Spleen (tissue), 11 donors: ENCODE measurements around the gene CD9. TPM values are rescaled to one million over a fixed set of nuclear protein-coding genes. Genes with fewer than 3 reads are reported as not detected.

Experiments used
- DNase-seq: peaks from one replicate; pipeline ENCODE4 v3.0.0-alpha.2; 2020
- H3K27ac ChIP-seq, 8 donors: fragments of 200-600 bp; sonication (generic) in 7 of 8; 1 replicate in 4 of 8; 2 replicates in 4 of 8; pipeline versions ENCODE4 v1.5.0 to v1.8.0; 2016 to 2021; ENCODE audit warnings: inconsistent platforms in 4 of 8, mild to moderate bottlenecking in 4 of 8, moderate library complexity in 1 of 8
- H3K27me3 ChIP-seq, 7 donors: fragments of 200-600 bp; sonication (generic) in 6 of 7; replicated peaks in 1 of 7; 1 replicate in 4 of 7; 2 replicates in 3 of 7; pipeline versions ENCODE4 v1.5.0 to v1.8.0; 2016 to 2021; ENCODE audit warnings: inconsistent platforms in 3 of 7, mild to moderate bottlenecking in 1 of 7
- H3K36me3 ChIP-seq, 6 donors: fragments of 200-600 bp; sonication (generic) in 5 of 6; 1 replicate in 4 of 6; 2 replicates in 2 of 6; pipeline versions ENCODE4 v1.5.0 to v1.8.0; 2016 to 2021; ENCODE audit warnings: inconsistent platforms in 2 of 6
- H3K4me1 ChIP-seq, 6 donors: fragments of 200-600 bp; sonication (generic) in 5 of 6; 1 replicate in 3 of 6; 2 replicates in 3 of 6; pipeline versions ENCODE4 v1.5.0 to v1.8.0; 2016 to 2021; ENCODE audit warnings: inconsistent platforms in 3 of 6
- H3K4me3 ChIP-seq, 8 donors: fragments of 200-600 bp; sonication (generic) in 7 of 8; 1 replicate in 4 of 8; 2 replicates in 4 of 8; pipeline versions ENCODE4 v1.5.0 to v1.8.0; 2016 to 2021; ENCODE audit warnings: inconsistent platforms in 4 of 8, mild to moderate bottlenecking in 4 of 8, moderate library complexity in 2 of 8
- H3K9me3 ChIP-seq, 8 donors: fragments of 200-600 bp; sonication (generic) in 7 of 8; 1 replicate in 4 of 8; 2 replicates in 4 of 8; pipeline versions ENCODE4 v1.5.0 to v1.8.0; 2016 to 2021; ENCODE audit warnings: inconsistent platforms in 4 of 8
- POLR2A ChIP-seq, 3 donors: fragments of 450-650 bp; IDR thresholded peaks; one replicate each; pipeline ENCODE4 v1.5.1; 2017; ENCODE audit warnings: antibody characterized with exemption in 3 of 3, mild to moderate bottlenecking in 1 of 3
- POLR2AphosphoS5 ChIP-seq, 3 donors: sonication (generic); formaldehyde crosslinking; IDR thresholded peaks; one replicate each; pipeline ENCODE4 v1.5.1; 2017; ENCODE audit warnings: antibody characterized with exemption in 3 of 3
- WGBS, 5 donors: extraction: QIAGEN DNeasy Blood & Tissue Kit in 3 of 5; methylation state at CpG; one replicate each; pipeline versions ENCODE4 v1.1.5 to v1.1.7; 2013 to 2018; 5-methylcytosine and 5-hydroxymethylcytosine counted together
- intact Hi-C: fragments of 100-400 bp; cut with DNase I; formaldehyde crosslinking; loops from one replicate; pipeline ENCODE4 v1.15.0; 2023; ENCODE audit warnings: low total_unique reads
- polyA plus RNA-seq, 3 donors: library from polyadenylated mRNA; stranded (reverse); fragments of 200-250 nt; gene quantifications; one replicate each; pipeline ENCODE4 v1.2.1, GENCODE V29; 2013
- total RNA-seq, 7 donors: library from RNA; depleted of rRNA in 3 of 7; stranded (reverse); fragments of >200 nt in 3 of 7; fragmentation: NEBNext Ultra II Directional in 4 of 7; extraction: Animal tissue kit (Norgen Biotek cat#: 25700) in 4 of 7; gene quantifications; one replicate each; pipeline versions ENCODE4 v1.1.0 to v1.2.1, GENCODE V29; 2016 to 2021
- TF ChIP-seq, protein P1 (sequence below), 11 experiments: fragments of 200-600 bp in 7 of 11; fragments of 450-650 bp in 4 of 11; sonication (generic) in 4 of 11; IDR thresholded peaks in 8 of 11; conservative IDR thresholded peaks in 3 of 11; 1 replicate in 7 of 11; 2 replicates in 4 of 11; pipeline versions ENCODE4 v1.4.0 to v1.8.0; 2016 to 2021; ENCODE audit warnings: antibody characterized with exemption in 11 of 11, inconsistent platforms in 4 of 11, mild to moderate bottlenecking in 1 of 11
- donor health status: healthy with polysubstance abuse.
- donor health status: DM: no; HTN: no; CAD: no; lungs with moderate emphysema.
- donor health status: DM: no; HTN: no; CAD: no.
- donor health status: Bipolar disorder and iron deficiency.
- donor health status: healthy.
- donor health status: DM: no; HTN: no; CAD: no.
- donor health status: DM: yes; HTN: yes; CAD: no.

Gene CD9
- total and polyA plus RNA-seq, 10 donors: 16.2 to 113 (median 68.9) TPM

DNA sequence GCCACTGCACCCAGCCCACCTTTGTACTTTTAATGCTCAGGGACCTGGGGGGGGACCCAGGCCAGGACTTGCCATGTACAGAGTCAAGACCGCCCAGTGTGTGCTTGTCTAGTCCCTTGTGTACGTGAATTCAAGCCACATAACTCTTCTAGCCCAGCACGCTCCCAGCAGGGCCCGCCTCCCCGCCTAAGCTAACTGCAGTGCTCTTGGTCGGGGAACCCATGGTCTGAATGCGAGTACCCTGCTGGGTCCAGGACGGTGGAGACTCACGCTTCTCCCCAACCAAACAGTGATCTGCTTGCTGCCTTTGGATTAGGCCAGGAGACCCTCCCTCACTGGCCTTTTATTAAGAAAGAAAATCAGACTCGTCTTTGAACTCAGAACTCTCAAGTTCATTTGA is 23.3 kb downstream of the CD9 start:
- peaks cover 0 to 39% (median 5%) of the 10 kb centered on the region in 6 donors for H3K4me1 ChIP-seq
- H3K27ac ChIP-seq: no peak overlapping the region
- 93 to 97% (median 95%) methylated on average over 10 of the region's 10 CpGs for WGBS, 5 donors
- intact Hi-C loops: no loop called here
- peaks cover 0 to 33% (median 0%) of the 10 kb centered on the region in 6 donors for H3K36me3 ChIP-seq
- H3K27me3 ChIP-seq: no peaks in the 10 kb centered on the region
- TF ChIP-seq POLR2AphosphoS5 (IDR thresholded peaks at IDR 0.05): no peak
- TF ChIP-seq, protein P1, sequence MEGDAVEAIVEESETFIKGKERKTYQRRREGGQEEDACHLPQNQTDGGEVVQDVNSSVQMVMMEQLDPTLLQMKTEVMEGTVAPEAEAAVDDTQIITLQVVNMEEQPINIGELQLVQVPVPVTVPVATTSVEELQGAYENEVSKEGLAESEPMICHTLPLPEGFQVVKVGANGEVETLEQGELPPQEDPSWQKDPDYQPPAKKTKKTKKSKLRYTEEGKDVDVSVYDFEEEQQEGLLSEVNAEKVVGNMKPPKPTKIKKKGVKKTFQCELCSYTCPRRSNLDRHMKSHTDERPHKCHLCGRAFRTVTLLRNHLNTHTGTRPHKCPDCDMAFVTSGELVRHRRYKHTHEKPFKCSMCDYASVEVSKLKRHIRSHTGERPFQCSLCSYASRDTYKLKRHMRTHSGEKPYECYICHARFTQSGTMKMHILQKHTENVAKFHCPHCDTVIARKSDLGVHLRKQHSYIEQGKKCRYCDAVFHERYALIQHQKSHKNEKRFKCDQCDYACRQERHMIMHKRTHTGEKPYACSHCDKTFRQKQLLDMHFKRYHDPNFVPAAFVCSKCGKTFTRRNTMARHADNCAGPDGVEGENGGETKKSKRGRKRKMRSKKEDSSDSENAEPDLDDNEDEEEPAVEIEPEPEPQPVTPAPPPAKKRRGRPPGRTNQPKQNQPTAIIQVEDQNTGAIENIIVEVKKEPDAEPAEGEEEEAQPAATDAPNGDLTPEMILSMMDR (IDR thresholded peaks at IDR 0.05 in 8 of 11, conservative IDR thresholded peaks at IDR 0.05 in 3 of 11): no peak
- no peak for TF ChIP-seq POLR2A (IDR thresholded peaks at IDR 0.05)
- no peaks in the 10 kb centered on the region for H3K9me3 ChIP-seq
- no peak overlapping the region for H3K4me3 ChIP-seq
- DNase-seq: no peak

DNA sequence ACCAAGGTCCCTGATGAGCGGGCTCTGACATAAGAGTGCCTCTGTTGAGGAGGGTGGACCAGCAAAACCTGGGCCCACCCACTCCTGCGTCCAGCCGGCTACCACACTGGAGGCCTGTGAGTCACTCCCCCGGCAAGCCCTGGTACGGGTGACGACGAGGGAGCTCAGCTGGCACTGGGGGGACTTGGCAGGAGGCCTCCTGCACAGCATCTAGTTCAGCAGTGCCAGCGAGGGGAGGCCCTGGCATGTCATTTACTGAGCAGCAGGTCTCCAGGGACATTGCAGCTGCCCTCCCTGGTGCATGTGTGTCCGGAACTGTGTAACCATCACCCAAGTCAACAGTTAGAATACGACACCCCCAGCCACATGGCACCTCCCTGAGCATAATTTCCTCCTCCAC is 24.4 kb downstream of the CD9 start:
- intact Hi-C loops: no loop called here
- H3K36me3 ChIP-seq: peaks cover 0 to 43% (median 0%) of the 10 kb centered on the region in 6 donors

DNA sequence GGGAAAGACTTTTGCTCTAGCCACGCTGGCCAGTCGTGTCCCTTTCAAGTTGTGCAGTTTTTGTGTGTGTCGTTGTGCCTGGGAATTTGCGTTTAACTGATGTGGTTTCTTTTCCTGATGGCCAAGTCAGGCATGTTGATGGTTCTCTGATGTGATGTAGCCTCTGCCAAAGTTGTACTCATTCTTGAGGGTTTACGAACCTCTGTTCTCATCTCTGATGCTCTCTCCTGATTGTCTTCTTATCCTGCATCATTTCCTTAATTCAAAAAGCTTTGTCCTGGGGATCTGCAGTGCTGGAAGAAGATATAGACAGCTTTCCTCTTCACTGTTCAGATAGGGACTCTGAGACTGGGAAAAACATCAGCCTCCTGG is 25.4 kb downstream of the CD9 start:
- Histone ChIP-seq H3K36me3 (peaks cover 0 to 46% (median 0%) of the 10 kb centered on the region in 6 donors), H3K9me3 (no peaks in the 10 kb centered on the region), H3K4me3 (no peak overlapping the region), H3K27me3 (no peaks in the 10 kb centered on the region), H3K27ac (peak overlapping the region in 4 of 8 donors; percentile 10 to 81 (median 22)), H3K4me1 (peaks cover 0 to 59% (median 14%) of the 10 kb centered on the region in 6 donors)
- no peak for DNase-seq
- 84 to 90% (median 88%) methylated on average over 5 of the region's 5 CpGs for WGBS, 5 donors
- TF ChIP-seq, protein P1 (IDR thresholded peaks at IDR 0.05 in 8 of 11, conservative IDR thresholded peaks at IDR 0.05 in 3 of 11): no peak
- TF ChIP-seq POLR2A (IDR thresholded peaks at IDR 0.05) (no peak), POLR2AphosphoS5 (IDR thresholded peaks at IDR 0.05) (no peak)
- intact Hi-C loops: no loop called here

More for the DNA sequence above, 24.4 kb downstream of the CD9 start:
- no peak for DNase-seq
- Histone ChIP-seq H3K27ac (peak overlapping the region in 1 of 8 donors; percentile 20), H3K9me3 (no peaks in the 10 kb centered on the region), H3K4me1 (peaks cover 0 to 49% (median 6%) of the 10 kb centered on the region in 6 donors), H3K4me3 (no peak overlapping the region), H3K27me3 (no peaks in the 10 kb centered on the region)
- 57 to 79% (median 71%) methylated on average over 10 of the region's 10 CpGs for WGBS, 5 donors
- TF ChIP-seq, protein P1 (IDR thresholded peaks at IDR 0.05 in 8 of 11, conservative IDR thresholded peaks at IDR 0.05 in 3 of 11): no peak
- TF ChIP-seq POLR2AphosphoS5 (IDR thresholded peaks at IDR 0.05) (peak in 2 of 3 donors; percentile 28 to 48), POLR2A (IDR thresholded peaks at IDR 0.05) (no peak)

DNA sequence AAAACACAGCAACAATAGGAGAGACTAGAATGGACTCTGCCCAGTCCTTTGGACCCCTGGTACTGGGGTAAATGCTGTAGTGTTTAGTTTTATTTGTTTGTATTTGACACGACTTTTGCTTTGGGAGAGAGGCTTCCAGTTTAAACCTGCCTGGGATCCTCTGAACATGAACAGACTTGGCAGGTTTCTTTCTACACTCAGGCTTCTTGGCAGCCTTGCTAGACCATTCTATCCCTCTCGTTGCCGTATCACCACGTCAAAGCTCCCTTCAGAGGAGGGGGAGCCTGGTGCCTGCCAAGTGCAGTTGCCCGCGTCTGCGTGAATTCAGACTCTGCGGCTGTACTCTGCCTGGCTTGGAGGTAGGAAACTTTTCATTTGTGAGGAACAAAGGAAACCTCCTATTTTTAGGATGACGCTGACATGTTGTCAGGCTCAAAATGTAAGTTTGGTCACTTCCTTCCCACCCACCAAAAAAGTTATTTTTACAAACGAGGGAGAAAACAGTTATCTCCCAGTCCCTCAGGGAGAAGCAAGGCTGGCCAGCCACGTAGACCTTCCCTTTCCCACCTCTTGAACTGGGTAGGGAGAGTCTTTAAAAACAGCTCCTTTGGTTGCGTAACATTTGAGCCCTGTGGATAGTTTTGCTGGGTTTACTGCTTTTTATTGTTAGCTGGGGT is 25.9 kb downstream of the CD9 start:
- TF ChIP-seq POLR2AphosphoS5 (IDR thresholded peaks at IDR 0.05) (no peak), POLR2A (IDR thresholded peaks at IDR 0.05) (no peak)
- TF ChIP-seq, protein P1 (IDR thresholded peaks at IDR 0.05 in 8 of 11, conservative IDR thresholded peaks at IDR 0.05 in 3 of 11): no peak
- Histone ChIP-seq H3K4me1 (peaks cover 0 to 61% (median 20%) of the 10 kb centered on the region in 6 donors), H3K27ac (peak overlapping the region in 4 of 8 donors; percentile 10 to 81 (median 22)), H3K36me3 (peaks cover 0 to 49% (median 0%) of the 10 kb centered on the region in 6 donors), H3K4me3 (no peak overlapping the region), H3K9me3 (no peaks in the 10 kb centered on the region), H3K27me3 (no peaks in the 10 kb centered on the region)
- no peak for DNase-seq
- intact Hi-C loops: no loop called here
- 41 to 51% (median 49%) methylated on average over 12 of the region's 12 CpGs for WGBS, 5 donors
